ENCODE data around the gene ZSCAN10. TPM values are rescaled to one million over a fixed set of nuclear protein-coding genes. Genes with fewer than 3 reads are reported as not detected.

ZSCAN10 gene
- total and polyA plus RNA-seq, 9 of the 15 experiments (the other 6 are each of a cell fraction or from before 2014, with no cell fraction given), result 0.22 TPM; not detected in 8

GRCh38 chr16:3106205-3106928 is 7.3 kb upstream of the ZSCAN10 start (continued):
- TF ChIP-seq, protein P1, sequence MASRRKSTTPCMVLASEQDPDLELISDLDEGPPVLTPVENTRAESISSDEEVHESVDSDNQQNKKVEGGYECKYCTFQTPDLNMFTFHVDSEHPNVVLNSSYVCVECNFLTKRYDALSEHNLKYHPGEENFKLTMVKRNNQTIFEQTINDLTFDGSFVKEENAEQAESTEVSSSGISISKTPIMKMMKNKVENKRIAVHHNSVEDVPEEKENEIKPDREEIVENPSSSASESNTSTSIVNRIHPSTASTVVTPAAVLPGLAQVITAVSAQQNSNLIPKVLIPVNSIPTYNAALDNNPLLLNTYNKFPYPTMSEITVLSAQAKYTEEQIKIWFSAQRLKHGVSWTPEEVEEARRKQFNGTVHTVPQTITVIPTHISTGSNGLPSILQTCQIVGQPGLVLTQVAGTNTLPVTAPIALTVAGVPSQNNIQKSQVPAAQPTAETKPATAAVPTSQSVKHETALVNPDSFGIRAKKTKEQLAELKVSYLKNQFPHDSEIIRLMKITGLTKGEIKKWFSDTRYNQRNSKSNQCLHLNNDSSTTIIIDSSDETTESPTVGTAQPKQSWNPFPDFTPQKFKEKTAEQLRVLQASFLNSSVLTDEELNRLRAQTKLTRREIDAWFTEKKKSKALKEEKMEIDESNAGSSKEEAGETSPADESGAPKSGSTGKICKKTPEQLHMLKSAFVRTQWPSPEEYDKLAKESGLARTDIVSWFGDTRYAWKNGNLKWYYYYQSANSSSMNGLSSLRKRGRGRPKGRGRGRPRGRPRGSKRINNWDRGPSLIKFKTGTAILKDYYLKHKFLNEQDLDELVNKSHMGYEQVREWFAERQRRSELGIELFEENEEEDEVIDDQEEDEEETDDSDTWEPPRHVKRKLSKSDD (conservative IDR thresholded peaks at IDR 0.05; ENCODE audit: low read length), result no peak
- peak; percentile 41; the same call in 1 of the 2 replicates for TF ChIP-seq ESRRA (IDR thresholded peaks at IDR 0.05; ENCODE audit: borderline replicate concordance, low read depth)
- TF ChIP-seq ZC3H8 (IDR thresholded peaks at IDR 0.05), result no peak
- peak; percentile 90 for TF ChIP-seq TFAP4 (CRISPR knock-in tag; IDR thresholded peaks at IDR 0.05; ENCODE audit: borderline replicate concordance)
- TF ChIP-seq, protein P2, sequence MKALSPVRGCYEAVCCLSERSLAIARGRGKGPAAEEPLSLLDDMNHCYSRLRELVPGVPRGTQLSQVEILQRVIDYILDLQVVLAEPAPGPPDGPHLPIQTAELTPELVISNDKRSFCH (CRISPR knock-in tag; IDR thresholded peaks at IDR 0.05), result no peak
- TF ChIP-seq, protein P2 (tag; IDR thresholded peaks at IDR 0.05), result peak; percentile 64; the same call in 1 of the 2 replicates
- no peak for TF ChIP-seq RBM34 (IDR thresholded peaks at IDR 0.05; ENCODE audit: borderline replicate concordance, insufficient read depth, low read length)
- TF ChIP-seq NR3C1 (CRISPR knock-in tag; IDR thresholded peaks at IDR 0.05), result no peak
- TF ChIP-seq, protein P3, sequence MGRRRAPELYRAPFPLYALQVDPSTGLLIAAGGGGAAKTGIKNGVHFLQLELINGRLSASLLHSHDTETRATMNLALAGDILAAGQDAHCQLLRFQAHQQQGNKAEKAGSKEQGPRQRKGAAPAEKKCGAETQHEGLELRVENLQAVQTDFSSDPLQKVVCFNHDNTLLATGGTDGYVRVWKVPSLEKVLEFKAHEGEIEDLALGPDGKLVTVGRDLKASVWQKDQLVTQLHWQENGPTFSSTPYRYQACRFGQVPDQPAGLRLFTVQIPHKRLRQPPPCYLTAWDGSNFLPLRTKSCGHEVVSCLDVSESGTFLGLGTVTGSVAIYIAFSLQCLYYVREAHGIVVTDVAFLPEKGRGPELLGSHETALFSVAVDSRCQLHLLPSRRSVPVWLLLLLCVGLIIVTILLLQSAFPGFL (CRISPR knock-in tag; IDR thresholded peaks at IDR 0.05), result 0 out of 2 replicates have a peak, but pooled peaks have one; percentile 14
- TF ChIP-seq HES1 (IDR thresholded peaks at IDR 0.05; ENCODE audit: low read depth), result no peak
- 0 out of 2 replicates have a peak, but pooled peaks have one; percentile 43 for TF ChIP-seq ZNF174 (CRISPR knock-in tag; IDR thresholded peaks at IDR 0.05)
- TF ChIP-seq RBBP5 (IDR thresholded peaks at IDR 0.05; ENCODE audit: borderline replicate concordance, insufficient read depth, low read length, poor library complexity, severe bottlenecking), result peak; percentile 66
